ENCODE results near the gene DMRT3.

GRCh38 chr9:1002678-1003077 is 26.2 kb downstream of the DMRT3 start:
- no peak for TF ChIP-seq SPI1 (IDR thresholded peaks at IDR 0.05; ENCODE audit: borderline replicate concordance, low read depth)
- TF ChIP-seq, protein P1, sequence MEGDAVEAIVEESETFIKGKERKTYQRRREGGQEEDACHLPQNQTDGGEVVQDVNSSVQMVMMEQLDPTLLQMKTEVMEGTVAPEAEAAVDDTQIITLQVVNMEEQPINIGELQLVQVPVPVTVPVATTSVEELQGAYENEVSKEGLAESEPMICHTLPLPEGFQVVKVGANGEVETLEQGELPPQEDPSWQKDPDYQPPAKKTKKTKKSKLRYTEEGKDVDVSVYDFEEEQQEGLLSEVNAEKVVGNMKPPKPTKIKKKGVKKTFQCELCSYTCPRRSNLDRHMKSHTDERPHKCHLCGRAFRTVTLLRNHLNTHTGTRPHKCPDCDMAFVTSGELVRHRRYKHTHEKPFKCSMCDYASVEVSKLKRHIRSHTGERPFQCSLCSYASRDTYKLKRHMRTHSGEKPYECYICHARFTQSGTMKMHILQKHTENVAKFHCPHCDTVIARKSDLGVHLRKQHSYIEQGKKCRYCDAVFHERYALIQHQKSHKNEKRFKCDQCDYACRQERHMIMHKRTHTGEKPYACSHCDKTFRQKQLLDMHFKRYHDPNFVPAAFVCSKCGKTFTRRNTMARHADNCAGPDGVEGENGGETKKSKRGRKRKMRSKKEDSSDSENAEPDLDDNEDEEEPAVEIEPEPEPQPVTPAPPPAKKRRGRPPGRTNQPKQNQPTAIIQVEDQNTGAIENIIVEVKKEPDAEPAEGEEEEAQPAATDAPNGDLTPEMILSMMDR (IDR thresholded peaks at IDR 0.05; ENCODE audit: insufficient read depth, low read length): no peak
- TF ChIP-seq POLR2AphosphoS5 (IDR thresholded peaks at IDR 0.05; ENCODE audit: low read depth): no peak
